ENCODE results near the gene SNHG17.

SNHG17 gene

DNA sequence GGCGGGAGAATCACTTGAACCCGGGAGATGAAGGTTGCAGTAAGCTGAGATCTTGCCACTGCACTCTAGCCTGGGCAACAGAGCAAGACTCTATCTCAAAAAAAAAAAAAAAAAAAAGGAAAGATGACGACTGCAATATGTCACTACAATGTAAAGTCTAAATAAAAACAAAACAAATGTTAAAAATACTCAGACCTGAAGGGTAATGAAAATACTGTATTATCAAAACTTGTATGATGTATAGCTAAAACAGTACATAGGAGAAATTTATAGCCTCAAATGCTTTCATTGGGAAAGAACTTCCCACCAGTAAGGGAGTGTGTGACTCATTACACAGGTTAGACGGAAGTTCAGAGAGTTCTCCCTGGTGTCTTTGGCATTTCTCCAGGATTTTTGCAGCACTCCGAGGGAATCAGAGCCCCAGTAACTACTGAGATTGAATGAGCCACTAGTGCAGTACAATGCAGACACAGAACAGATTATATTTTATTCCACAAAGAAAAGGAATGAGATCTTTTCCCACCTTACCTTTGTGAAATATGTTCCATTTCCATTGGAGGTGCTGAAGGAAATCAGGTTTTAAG is 25.0 kb upstream of the SNHG17 start:
- Histone ChIP-seq H3K9me3 (ENCODE audit: control insufficient read depth, low read length) (no peaks in the 10 kb centered on the region), H3K36me3 (ENCODE audit: control insufficient read depth, insufficient read depth, low read length) (no peaks in the 10 kb centered on the region), H3K4me3 (ENCODE audit: low read length) (no peak overlapping the region), H3K27me3 (ENCODE audit: control insufficient read depth, insufficient read depth, low read length) (no peaks in the 10 kb centered on the region), H3K4me1 (ENCODE audit: control insufficient read depth, insufficient read depth, low read length) (no peaks in the 10 kb centered on the region), H3K9ac (ENCODE audit: low read length) (no peak overlapping the region)

- H3K27me3 ChIP-seq (ENCODE audit: control insufficient read depth, insufficient read depth, low read length): no peaks in the 10 kb centered on the region
- no peaks in the 10 kb centered on the region for H3K36me3 ChIP-seq (ENCODE audit: control insufficient read depth, insufficient read depth, low read length)
- H3K9me3 ChIP-seq (ENCODE audit: control insufficient read depth, low read length): no peaks in the 10 kb centered on the region
- H3K4me1 ChIP-seq (ENCODE audit: control insufficient read depth, insufficient read depth, low read length): peaks cover 6% of the 10 kb centered on the region
- H3K4me3 ChIP-seq (ENCODE audit: low read length): no peak overlapping the region
- no peak overlapping the region for H3K9ac ChIP-seq (ENCODE audit: low read length)
These were observed 23.2 kb upstream of the SNHG17 start for GRCh38 chr20:38458314-38458713.

DNA sequence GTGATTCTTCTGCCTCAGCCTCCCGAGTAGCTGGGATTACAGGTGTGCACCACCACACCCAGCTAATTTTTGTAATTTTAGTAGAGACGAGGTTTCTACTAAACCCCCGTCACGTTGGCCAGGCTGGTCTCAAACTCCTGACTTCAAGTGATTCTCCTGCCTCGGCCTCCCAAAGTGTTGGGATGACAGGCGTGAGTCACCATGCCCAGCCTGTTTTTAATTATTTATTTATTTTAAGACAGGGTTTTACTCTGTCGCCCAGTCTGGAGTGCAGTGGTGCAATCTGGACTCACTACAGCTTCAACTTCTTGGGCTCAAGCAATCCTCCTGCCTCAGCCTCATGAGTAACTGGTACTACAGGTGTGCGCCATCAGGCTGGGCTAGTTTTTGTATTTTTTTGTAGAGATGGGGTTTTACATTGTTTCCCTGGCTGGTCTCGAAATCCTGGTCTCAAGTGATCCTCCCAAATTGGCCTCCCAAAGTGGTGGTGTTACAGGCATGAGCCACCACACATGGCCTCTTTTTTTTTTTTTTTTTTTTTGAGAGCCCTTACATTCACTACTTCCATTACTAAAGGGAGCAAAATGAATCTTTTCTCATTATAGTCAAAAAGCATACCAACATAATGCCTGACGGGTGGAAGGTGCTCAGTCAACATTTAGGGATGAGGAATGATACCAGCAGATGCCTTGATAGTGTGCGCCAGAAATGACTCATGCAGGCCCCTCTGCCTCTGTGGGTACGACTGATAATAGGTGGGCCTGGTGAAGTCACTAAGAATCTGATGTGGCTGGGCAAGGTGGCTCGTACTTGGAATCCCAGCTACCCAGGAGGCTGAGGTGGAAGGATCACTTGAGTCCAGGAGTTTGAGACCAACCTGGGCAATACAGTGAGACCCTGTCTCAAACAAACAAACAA is 19.7 kb upstream of the SNHG17 start:
- Histone ChIP-seq H3K36me3 (ENCODE audit: control insufficient read depth, insufficient read depth, low read length) (peaks cover 4% of the 10 kb centered on the region), H3K9ac (ENCODE audit: low read length) (no peak overlapping the region), H3K27me3 (ENCODE audit: control insufficient read depth, insufficient read depth, low read length) (no peaks in the 10 kb centered on the region), H3K4me3 (ENCODE audit: low read length) (no peak overlapping the region), H3K9me3 (ENCODE audit: control insufficient read depth, low read length) (no peaks in the 10 kb centered on the region), H3K4me1 (ENCODE audit: control insufficient read depth, insufficient read depth, low read length) (peaks cover 15% of the 10 kb centered on the region)

DNA sequence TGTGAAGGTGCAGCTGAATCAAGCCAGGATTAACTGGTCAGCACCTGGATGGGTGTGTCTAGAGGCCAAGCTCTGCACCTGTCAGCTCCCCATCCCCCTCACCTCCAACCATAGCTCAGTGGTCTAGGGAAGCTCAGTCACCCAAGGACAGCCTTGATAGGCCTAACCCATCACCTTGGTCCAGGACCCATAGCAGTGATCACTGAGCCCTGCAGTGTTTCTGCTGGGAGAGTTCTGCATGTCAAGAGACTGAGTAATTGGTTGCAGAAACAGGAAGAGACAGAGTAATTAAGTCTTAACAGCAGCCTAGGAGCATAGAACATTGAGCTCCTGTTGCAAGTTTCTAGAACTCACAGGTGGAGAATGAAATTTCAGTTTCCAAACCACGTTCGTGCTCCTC is 18.8 kb upstream of the SNHG17 start:
- Histone ChIP-seq H3K27me3 (ENCODE audit: control insufficient read depth, insufficient read depth, low read length) (no peaks in the 10 kb centered on the region), H3K36me3 (ENCODE audit: control insufficient read depth, insufficient read depth, low read length) (peaks cover 4% of the 10 kb centered on the region), H3K9ac (ENCODE audit: low read length) (no peak overlapping the region), H3K4me1 (ENCODE audit: control insufficient read depth, insufficient read depth, low read length) (peaks cover 15% of the 10 kb centered on the region), H3K4me3 (ENCODE audit: low read length) (no peak overlapping the region), H3K9me3 (ENCODE audit: control insufficient read depth, low read length) (no peaks in the 10 kb centered on the region)

DNA sequence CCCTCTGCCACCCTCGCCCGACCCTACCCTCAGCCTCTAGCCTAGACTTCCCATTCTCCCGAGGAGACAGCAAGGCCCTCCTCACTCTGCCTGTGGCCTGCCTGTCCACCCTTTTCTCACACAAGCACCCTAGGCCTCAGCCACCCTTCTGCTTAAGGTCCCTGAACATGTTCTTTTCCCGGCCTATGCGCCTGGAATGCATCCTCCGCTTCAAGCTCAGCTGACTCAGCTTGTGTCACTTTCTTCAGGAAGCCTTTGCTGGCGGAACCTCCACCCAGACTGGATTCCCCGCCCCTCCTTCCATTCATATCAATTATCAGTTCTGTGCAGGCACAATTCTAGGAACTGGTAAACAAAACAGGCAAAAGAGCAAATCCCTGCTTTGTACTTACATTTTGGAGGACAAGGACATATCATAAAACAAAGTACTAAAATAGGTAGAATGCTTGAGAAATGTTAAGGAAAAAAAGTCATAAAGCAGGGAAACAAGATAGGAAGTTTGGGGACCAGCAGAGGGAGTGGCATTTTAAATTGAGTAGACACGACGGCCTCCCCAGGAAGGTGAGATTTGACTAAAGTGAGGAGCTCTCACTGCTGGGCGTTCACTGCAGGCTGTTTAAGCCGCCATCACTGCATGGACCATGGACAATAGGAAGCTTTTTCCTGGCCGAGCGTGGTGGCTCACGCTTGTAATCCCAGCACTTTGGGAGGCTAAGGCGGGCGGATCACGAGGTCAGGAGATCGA is 17.9 kb upstream of the SNHG17 start:
- no peak overlapping the region for H3K9ac ChIP-seq (ENCODE audit: low read length)
- no peaks in the 10 kb centered on the region for H3K9me3 ChIP-seq (ENCODE audit: control insufficient read depth, low read length)
- no peaks in the 10 kb centered on the region for H3K27me3 ChIP-seq (ENCODE audit: control insufficient read depth, insufficient read depth, low read length)
- peaks cover 20% of the 10 kb centered on the region for H3K4me1 ChIP-seq (ENCODE audit: control insufficient read depth, insufficient read depth, low read length)
- H3K4me3 ChIP-seq (ENCODE audit: low read length): no peak overlapping the region
- H3K36me3 ChIP-seq (ENCODE audit: control insufficient read depth, insufficient read depth, low read length): peaks cover 4% of the 10 kb centered on the region

- H3K9ac ChIP-seq (ENCODE audit: low read length): no peak overlapping the region
- no peak overlapping the region for H3K4me3 ChIP-seq (ENCODE audit: low read length)
- H3K36me3 ChIP-seq (ENCODE audit: control insufficient read depth, insufficient read depth, low read length): peaks cover 4% of the 10 kb centered on the region
- peaks cover 31% of the 10 kb centered on the region for H3K4me1 ChIP-seq (ENCODE audit: control insufficient read depth, insufficient read depth, low read length)
- no peaks in the 10 kb centered on the region for H3K9me3 ChIP-seq (ENCODE audit: control insufficient read depth, low read length)
- H3K27me3 ChIP-seq (ENCODE audit: control insufficient read depth, insufficient read depth, low read length): no peaks in the 10 kb centered on the region
These were observed 15.4 kb upstream of the SNHG17 start for GRCh38 chr20:38450412-38450975.

- no peaks in the 10 kb centered on the region for H3K9me3 ChIP-seq (ENCODE audit: control insufficient read depth, low read length)
- H3K9ac ChIP-seq (ENCODE audit: low read length): no peak overlapping the region
- peaks cover 4% of the 10 kb centered on the region for H3K36me3 ChIP-seq (ENCODE audit: control insufficient read depth, insufficient read depth, low read length)
- no peaks in the 10 kb centered on the region for H3K27me3 ChIP-seq (ENCODE audit: control insufficient read depth, insufficient read depth, low read length)
- peaks cover 31% of the 10 kb centered on the region for H3K4me1 ChIP-seq (ENCODE audit: control insufficient read depth, insufficient read depth, low read length)
- H3K4me3 ChIP-seq (ENCODE audit: low read length): no peak overlapping the region
These were observed 13.9 kb upstream of the SNHG17 start for GRCh38 chr20:38449046-38449445.

DNA sequence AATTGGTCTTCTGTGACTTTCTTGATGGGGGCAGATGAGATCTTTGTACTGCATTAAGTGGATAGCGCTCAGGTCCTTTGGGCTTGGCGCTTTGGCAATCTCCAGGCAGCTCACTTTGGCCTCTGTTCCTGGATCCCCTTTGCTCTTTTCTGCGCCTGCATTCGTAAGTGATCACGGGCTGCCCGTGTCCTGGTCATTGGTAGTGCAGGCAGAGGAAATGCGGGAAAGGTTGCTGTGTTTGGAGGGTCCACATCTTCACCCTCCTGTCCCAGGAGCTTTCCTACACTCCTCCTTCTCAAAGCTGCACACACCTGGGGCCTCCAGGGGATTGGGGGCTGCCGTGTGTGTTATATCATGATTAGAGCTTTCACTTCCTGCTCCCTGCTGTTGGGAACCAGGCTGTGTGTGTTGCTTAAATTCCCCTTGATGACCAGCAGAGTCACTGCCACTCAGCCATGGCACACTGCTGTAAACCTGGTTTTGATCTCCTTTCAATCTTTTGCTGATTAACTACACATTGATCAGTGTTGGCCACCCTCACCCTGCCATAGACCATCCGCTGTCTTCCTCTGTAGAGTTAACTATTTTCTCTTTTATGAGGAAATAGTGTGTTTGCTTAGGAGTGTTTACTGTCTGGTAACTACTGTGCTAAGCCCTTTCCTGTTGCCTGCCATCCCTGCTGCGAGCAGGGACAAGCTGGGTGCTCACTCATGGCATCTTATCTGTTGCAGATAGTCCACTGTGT is 13.0 kb upstream of the SNHG17 start:
- H3K4me3 ChIP-seq (ENCODE audit: low read length): no peak overlapping the region

DNA sequence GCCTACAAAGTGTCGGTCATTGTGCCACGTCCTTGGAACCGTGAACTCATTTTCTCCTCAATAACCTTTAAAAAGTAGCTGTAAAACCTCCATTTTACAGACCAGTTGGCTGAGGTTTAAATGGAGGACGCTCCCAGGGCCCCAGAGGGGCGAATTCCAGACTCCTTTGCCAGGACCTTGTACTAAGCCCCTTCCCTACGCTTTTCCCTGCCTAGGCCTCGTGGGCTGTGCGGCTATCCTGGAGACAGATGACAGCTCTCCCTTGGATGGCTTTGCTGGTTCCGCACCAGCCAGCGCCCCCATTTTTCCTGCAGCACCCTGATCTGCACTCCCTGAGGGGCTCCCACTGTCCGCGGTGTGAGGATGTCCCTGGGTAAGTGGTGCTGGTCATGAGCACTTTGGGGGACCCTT is 12.1 kb upstream of the SNHG17 start:
- peak overlapping the region; percentile 88 for H3K4me3 ChIP-seq (ENCODE audit: low read length)
- peak overlapping the region; percentile 99 for H3K9ac ChIP-seq (ENCODE audit: low read length)
- no peaks in the 10 kb centered on the region for H3K9me3 ChIP-seq (ENCODE audit: control insufficient read depth, low read length)
- H3K27me3 ChIP-seq (ENCODE audit: control insufficient read depth, insufficient read depth, low read length): no peaks in the 10 kb centered on the region
- peaks cover 4% of the 10 kb centered on the region for H3K36me3 ChIP-seq (ENCODE audit: control insufficient read depth, insufficient read depth, low read length)
- peaks cover 17% of the 10 kb centered on the region for H3K4me1 ChIP-seq (ENCODE audit: control insufficient read depth, insufficient read depth, low read length)

More for the DNA sequence above, 13.0 kb upstream of the SNHG17 start:
- Histone ChIP-seq H3K9me3 (ENCODE audit: control insufficient read depth, low read length) (no peaks in the 10 kb centered on the region), H3K27me3 (ENCODE audit: control insufficient read depth, insufficient read depth, low read length) (no peaks in the 10 kb centered on the region), H3K36me3 (ENCODE audit: control insufficient read depth, insufficient read depth, low read length) (peaks cover 4% of the 10 kb centered on the region), H3K4me1 (ENCODE audit: control insufficient read depth, insufficient read depth, low read length) (peaks cover 23% of the 10 kb centered on the region), H3K9ac (ENCODE audit: low read length) (peak overlapping the region; percentile 24)

- Histone ChIP-seq H3K36me3 (ENCODE audit: control insufficient read depth, insufficient read depth, low read length) (peaks cover 4% of the 10 kb centered on the region), H3K9ac (ENCODE audit: low read length) (peak overlapping the region; percentile 99), H3K4me1 (ENCODE audit: control insufficient read depth, insufficient read depth, low read length) (peaks cover 16% of the 10 kb centered on the region), H3K27me3 (ENCODE audit: control insufficient read depth, insufficient read depth, low read length) (no peaks in the 10 kb centered on the region), H3K4me3 (ENCODE audit: low read length) (peak overlapping the region; percentile 88), H3K9me3 (ENCODE audit: control insufficient read depth, low read length) (no peaks in the 10 kb centered on the region)
These were observed 11.5 kb upstream of the SNHG17 start for GRCh38 chr20:38446441-38447209.

DNA sequence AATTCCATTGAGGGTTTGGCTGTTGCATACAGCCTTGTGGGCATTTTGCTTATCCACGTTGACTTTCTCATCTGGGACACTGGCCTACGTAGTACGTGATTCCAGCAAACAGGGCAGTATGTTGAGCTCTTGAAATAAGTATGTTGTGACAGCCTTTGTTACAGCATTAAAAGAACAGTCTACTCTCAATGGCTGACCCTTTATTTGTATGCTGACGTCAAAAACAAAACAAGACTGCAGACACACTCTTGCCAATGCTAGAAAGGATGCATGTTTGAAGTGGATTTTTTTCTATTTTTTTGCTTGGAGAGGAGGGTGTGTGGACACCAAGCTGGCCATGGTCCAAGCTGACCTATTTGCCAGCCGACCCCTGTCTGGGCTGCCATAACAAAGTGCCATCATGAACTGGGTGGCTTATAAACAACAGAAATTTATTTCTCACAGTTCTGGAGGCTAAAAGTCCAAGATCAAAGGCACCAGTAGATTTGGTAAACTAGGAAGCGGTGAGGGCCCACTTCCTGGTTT is 10.8 kb upstream of the SNHG17 start:
- Histone ChIP-seq H3K9ac (ENCODE audit: low read length) (no peak overlapping the region), H3K4me3 (ENCODE audit: low read length) (peak overlapping the region; percentile 88), H3K27me3 (ENCODE audit: control insufficient read depth, insufficient read depth, low read length) (no peaks in the 10 kb centered on the region), H3K36me3 (ENCODE audit: control insufficient read depth, insufficient read depth, low read length) (peaks cover 2% of the 10 kb centered on the region), H3K9me3 (ENCODE audit: control insufficient read depth, low read length) (no peaks in the 10 kb centered on the region), H3K4me1 (ENCODE audit: control insufficient read depth, insufficient read depth, low read length) (peaks cover 16% of the 10 kb centered on the region)
